DMS79 (cell line): ENCODE data around the gene TMEM107.

Source experiments
- DNase-seq: peaks from one replicate; lab custom pipeline; 2025; lab: John Stamatoyannopoulos, UW

The TMEM107 gene

DNA sequence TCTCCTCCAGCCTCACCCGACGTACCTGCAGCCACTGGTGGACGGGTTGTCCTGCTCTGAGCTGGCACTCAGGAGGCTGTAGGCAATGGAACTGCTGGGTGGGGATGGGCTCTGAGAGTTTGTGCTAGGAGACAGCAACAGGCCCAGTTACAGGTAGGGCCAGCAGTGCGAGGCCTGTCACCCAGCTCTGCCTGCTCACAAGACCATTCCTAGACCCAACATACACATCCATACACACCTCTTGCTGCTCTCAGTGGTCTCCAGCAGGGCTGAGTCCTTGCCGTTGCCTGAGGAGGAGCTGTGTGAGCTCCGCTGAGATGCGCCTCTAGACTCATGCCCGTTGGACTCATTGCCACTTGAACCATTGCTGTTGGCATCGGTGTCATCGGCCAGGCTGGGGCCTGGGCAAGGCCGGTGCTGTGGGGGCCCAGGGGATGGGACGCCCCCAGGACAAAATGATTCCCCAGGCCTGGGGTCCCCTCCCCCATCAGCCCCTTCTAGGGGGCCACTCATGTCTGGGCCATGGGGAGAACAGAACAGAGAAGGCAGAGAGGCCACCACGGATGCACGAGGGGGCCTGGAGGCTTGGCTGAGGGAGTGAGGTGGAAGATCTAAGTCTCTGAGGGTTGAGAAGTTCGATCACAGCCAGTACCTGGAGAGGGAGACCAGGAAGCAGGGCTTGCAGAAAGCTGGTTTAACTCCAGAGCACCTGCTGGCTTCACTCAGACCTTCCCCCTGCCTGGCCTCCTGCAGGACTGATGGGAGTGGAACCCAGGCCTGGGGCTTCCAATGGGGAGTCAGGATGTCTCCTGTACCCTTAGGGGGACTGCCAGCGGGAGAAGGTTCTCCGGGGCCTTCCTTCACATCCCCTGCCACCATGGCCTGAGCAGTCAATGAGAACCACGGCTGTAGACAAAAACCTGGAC is 25.7 kb downstream of the TMEM107 start:
- no peak for DNase-seq

DNA sequence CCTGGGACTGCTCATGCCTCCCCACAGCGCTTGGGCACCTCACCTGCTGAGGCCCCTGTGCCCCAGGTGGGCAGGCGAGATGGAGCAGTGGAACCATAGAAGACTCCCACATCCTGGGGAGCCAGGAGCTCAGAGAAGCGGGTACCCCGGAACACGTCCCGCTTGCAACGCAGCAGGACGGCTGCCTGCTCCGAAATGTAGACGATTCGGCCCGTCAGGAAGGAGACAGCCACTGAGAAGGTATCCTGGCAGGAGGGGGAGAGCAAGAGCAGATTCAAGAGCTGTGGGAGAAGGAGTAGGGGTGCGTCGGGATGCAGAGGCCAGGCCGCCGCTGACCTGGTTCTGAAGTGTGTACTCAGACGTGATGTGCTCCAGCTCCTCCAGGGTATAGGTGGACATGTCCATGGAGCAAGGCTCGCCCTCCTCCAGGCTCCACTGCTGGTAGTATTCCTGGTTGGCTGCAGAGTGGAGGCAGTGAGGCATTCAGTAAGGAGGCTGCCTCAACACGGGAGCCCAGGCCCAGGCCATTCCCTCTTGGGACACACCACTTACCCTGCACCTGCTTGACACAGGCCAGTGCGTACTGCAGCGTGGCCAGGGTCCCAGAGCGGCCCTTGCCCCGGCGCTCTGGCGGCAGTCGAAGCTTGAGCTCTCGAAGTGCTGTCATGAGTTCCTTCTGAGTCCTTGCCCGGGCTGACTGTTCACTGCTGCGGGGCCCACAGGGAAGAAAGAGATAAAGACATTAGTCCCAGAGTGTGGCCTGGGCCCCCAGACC is 26.6 kb downstream of the TMEM107 start:
- no peak for DNase-seq

DNA sequence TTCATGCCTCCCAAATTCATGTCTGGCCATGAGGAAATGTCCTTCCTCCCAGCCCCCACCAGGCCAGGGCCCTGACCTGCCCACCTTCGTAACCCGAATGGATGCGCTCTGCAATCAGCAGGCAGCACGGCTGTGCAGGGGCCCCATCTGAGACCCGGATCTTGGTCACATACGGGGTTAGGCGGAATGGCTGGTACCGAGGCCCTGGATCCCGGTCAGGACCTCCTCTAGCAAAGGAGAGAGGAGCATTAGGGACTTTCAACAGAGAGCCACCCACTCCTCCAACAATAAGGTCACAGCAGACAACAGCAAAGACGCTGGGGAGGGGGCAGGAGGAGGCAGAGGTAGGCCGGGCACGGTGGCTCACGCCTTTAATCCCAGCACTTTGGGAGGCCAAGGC is 27.6 kb downstream of the TMEM107 start:
- DNase-seq: no peak

DNA sequence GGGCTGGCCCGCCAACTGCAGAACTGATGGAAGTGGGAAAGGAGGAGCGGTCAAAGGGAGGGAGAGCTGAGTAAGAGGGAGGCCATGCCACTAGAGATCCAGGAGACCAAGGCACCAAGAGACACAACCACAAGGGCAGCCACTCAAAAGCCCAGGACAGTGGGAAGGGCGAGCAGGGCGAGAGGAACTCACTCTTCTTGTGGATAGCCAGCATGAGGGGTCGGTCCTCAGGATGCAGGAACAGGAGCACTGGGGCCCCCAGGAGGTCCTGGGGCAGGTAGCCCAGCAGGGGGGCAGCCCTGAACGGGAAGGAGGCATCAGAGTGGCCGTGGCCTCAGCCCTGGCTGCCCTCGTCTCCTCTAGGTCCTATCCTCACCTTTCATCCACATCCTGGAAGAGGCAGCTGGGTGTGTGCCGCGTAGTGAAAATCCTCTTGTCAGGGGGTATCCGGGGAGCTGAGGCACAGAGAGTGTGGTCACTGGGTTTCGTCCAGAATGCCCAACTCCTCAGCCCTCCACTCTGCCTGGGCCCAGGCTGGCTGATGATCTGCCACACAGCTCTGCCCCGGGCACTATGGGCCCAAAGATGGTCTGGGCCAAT is 28.3 kb downstream of the TMEM107 start:
- DNase-seq: no peak

DNA sequence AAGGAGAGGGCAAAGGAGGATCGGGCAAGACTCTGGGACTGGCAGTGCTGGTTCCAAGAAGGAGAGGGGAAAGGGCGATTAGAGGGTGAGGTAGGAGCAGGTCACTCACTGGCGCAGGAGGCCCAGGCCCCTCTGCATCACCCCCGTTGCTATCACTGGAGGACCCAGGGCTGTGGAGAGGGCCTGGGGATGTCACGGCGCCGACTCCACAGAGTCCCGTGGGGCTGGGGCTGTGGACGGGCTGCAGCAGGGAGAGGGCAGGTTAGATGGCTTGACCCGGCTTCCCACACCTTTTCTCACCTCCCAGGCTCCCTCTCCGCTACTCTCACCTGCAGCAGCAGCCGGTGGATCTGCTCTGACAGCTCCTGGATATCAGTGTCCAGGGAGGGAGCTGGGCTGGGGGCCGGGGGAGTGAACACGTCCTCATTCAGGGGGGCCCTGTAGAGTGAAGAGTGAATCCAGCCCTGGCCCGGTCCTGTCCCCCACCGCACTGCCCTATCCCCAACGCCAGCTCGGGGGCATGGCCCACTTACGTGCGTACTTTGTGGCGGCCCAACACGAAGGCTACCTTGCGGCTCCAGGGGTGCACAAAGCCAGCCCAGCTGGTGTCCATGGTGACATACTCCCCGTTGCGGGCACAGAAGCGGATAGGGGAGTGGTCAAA is 28.9 kb downstream of the TMEM107 start:
- DNase-seq: no peak

DNA sequence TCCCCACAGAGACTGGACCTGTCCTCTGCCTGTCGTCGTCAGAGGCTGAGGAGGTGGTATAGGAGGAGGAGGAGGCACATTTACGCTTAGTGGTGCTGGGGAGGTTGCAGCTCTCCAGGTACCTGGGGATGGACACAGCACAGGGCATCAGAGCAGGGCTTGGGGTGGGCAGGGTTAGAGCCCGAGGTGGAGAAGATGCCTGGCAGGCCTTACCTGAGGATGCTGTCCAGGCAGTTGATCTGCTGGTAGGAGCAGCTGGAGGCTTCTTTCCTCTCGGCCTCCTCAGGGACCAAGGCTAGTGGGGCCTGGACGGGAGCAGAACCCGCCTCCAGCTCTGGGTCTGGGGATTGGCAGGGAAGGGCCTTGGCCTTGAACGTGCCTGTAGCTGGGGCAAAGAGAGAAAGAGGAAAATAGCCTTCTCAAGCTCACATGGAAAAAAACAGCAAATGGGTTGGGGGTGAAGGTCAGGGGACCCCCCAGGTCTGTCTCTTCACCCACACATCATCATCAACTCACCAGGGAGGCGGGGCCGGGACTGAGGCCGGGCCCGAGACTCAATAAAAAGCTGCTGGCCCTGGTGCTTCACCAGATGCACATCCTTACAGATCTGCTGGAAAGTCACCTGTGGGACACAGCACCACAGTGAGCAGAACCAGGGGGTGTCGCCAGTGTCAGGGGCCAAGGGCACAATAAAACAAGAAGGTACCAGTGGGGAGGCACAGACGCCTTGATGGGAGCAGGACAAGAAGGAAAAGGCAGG is 29.6 kb downstream of the TMEM107 start:
- no peak for DNase-seq

DNA sequence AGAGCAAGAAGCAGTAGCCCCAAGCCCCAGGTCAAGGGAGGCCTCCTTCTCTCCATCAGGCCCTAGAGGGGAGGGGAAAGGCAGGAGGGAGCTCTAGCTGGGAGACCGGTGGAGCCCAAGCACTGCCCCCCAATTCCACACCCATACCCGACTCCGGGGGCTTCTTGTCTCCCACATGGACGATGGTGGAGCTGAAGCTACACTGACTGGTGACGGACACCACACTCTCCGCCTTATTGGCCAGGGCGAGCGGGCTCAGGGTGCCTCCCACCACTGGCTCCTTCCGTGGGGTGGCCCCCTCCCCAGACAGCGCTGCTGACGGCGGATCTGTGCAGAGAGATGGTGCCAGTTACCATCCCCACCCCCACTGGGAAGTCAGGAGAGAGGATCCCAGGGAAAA is 30.4 kb downstream of the TMEM107 start:
- DNase-seq: no peak

DNA sequence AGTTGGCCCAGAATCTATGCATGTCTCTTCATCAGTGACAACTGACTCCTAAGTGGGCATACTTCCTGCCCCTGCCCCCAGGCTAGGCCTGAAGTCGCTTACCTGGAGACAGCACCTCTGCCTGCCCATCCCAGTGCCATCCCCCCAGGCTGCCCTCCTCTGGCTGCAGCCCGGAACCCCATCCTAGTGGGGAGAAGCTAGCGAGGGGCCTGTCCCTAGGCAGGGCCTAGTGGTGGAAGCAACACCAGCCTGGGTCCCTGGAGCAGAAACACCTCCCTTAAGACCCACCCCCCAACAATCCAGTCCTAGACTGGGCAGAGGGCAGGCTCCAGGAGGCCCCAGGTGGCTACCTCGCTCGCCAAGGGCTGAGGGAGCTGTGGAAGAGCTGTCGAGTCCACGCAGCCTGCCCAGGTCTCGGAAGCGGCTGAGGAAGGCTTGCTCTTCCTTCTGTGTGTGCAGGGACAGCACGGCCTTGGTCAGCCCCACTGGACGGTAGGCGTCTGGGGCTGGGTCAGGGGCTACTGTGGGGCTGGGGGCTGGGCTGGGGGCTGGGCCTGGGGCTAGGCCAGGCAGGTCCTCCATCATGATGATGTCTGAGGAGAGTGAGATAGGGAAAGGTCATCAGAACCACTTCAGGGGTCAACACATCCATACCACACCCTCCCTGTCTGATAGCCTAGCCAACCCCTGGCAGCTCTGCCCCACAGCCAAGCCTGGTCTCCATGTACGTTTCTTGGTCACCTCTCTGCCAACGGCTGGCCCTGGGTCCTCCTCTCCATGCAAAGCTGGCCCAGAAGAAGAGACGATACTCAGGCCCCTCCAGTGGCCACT is 31.6 kb downstream of the TMEM107 start:
- no peak for DNase-seq

DNA sequence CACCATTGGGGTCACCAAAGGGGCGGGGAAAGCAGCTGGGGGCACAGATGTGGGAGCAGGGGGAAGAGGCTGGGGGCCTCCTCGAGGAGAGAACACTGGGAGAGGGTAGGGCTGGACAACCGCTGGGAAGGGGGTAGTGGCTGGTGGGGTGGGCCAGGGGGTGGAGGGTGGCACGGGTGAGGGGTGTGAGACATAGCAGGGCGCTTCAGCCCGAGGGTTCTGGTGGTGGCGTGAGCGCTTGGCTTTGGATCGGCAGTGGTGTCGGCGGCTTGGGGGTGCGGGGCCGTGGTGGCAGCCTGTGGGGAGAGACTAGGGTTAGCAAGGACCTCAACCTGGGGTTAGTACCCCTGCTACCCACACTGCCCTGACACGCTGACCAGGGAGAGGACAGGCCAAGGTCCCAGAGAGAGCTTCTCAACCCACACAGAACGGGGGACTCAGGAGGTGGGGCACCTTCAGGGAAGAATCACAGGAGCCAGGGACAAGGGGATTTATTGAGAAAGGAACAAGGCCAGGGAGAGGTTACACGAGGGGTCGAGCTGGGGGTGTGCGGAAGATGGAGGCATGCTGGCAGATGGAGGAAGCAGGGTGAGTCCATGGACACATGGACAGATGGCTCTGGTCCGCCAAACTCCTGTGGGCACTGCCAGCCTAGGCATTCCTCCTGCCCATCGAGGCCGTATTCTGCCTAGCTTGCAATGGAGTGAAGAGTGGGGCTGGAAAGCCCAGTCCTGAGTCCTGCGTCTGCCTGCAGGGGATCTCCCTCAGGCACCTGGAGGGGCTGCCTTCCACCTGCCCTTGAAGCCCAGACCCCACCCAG is 32.4 kb downstream of the TMEM107 start:
- DNase-seq: no peak

DNA sequence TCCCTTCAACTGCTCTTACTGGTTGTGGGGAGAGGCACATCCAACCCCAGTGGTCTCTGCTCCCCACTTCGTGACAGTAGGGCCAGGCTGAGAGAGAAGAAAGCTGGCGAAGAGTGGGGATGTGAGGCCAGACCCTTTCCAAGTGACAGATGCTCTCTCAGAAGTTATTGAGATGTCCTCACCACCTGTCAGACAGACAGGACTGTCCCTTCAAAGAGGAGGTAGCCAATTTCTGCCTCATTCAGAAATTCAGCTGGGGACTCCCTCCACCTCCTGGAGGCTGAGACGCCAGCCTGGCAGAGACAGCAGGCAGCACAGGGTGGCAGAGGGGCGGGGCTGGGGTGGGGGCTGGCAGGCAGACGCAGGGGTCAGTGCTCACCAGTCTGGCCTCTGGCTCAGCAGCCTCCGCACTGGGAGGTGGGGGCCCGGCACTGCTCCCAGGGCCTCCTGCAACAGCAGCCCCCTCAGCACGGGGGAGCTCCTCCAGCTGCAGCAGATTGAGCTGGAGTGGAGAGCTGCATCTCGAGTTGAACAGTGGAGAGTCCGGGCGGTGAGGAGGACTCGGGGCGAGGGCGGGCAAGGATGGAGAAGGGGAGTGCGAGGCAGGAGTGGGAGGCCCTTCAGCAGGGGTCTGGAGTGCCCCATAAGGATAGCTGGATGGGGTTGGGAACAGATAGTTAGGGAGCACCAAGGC is 33.1 kb downstream of the TMEM107 start:
- DNase-seq: no peak

DNA sequence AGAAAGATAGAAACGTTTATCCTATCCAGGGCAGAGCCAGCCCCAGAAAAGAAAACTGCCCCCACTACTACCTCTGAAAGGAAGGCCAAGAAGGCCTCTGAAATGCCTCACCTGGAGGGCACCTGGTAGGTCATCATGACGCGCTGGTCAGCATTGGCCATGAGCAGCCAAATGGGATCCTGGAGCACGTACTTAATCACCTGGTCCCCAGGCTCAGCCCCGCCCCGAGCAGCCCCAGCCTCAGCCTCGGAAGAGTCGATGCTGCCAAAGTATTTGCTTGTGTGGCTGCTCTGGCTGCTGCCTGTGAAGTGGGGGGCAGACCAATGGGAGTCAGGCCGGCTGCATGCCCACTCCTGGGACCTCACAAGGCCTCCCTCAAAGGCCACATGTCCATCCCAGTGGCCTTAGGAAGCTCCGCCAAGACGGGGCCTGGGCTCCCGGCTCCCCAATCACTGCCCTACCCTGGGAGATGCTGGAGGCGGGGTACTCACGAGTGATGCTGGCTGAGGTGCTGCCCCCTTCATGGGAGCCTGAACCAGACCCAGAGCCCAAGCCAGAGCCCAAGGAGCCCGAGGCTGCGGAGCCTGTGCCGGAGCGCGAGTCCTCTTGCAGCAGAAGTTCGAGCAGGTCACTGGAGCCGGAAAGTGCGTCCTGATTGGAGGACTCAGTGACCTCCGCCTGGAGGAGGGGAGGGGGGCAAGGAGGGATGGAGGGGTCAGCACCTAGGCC is 33.9 kb downstream of the TMEM107 start:
- no peak for DNase-seq

DNA sequence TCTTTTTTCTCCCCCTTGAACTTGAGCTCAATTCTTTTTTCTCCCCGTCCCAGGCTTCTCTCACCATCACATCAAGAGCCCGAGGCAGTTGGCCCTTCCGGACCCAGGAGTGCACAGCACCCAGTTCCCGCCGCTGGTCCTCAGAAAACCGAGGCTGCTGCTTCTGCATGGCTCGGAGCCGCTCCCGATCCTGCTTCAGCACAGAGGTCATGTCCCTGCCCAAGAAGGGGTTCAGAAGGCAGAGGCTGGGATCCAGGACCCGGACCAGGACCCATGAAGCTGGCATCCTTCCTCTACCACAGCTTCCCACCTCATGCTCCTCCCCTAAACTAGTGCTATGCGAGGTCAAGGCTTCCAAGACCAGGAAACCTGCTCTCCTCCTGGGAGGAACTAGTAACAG is 34.4 kb downstream of the TMEM107 start:
- DNase-seq: no peak

DNA sequence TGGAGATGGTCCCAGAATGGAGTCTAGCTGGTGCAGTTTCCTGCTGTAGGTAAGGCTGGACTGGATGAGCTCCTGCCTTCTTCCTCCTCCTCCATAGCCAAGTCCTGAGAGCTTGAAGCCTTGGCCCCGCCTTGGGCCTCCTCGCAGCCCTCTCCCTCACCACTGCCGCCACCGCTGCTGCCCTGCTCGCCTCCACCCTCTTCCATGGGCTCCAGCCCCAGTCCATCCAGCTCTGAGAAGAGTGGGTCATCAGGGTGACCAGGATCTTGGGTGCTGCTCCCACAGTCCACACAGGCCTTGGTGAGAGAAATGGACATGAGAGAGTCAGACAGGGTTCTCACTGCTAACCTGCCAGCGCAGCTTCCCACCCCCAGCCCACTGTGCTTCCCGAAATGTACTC is 35.1 kb downstream of the TMEM107 start:
- DNase-seq: no peak

DNA sequence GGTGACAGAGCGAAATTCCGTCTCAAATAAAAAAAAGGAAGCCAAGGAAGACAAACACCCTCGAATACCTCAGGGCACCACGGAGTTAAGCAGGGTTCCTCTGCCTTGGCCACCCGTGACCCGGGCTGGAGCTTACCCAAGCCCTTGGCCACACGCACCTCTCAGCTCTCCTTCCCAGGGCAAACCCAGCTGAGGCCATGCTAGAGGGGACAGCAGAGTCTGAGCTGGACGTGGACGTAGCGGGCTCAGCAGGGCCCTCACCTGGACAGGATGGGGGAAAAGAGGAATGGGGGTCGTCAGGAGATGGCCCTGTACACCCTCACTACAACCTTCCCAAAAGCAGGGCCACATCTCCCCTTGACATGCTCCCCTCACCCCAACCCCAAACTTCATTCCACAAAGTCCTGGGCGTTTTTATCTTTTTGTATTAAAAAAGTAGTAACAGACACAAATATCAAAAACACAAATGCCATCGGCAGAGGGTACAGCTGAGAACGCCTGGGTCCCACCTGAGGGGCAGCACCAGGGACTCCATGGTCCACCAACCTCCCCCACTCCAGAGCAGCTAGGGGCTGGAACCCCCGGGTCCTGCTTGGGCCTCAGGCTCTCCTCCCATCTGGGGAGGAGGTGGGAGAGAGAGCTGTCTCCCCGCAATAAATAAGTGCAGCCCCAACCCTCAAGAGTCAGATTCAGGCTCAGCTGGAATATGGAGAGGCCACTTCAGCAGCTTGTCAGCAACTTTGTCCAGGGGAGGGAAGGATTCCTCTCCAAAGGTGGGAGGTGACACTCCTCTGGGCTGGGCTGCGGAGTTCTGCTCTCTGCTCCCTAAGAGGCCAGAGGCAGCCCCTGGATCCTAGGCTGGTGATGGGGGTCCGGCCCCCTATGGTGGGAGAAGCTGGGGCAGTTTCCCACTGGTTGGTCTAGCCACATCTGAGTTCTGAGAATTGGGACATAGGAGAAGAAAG is 35.8 kb downstream of the TMEM107 start:
- DNase-seq: no peak

DNA sequence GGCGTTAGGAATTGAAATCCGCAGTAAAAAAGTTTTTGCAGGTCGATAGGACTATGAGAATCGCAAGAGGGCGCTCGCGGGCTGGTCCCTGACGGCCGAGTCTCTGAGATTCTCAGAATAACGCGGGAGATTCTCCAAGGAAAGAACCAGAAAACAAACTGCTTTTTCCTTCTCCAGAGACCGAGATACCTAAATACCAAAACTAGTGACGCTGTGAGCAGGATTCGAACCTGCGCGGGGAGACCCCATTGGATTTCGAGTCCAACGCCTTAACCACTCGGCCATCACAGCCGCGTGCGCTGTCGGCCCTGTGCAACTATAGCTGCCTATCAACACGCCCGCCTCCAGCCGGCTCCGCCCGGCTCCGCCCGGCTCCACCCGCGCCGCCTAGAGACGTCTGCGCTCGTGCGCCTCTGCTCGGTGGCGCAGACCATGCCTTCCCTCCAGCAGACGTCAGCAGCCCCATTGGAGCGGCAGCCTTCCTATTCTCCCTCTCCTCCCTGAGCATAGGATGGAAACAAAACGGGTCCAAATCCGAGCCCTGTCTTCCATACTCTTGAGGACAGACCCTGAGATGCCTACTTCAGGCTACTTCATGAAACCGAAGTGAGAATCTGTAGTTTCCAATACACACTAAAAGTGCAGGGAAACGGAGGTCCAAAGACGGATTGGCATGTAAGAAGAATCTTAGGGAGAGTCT is 37.4 kb downstream of the TMEM107 start:
- DNase-seq: peak; percentile 91

DNA sequence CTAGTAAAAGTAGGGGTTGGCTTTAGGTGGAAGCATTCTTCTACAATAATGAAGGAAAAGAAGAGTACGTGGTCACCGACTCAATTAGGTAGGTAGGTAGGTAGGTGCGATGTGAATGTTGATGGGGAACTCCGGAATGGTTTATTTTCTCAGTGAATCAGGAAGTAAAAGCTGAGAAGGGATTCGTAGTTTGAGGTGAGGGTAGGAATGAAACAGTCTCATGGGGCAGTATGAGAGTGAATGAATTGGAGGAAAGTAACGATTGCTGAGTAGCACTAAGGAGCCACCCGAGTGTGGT is 37.9 kb downstream of the TMEM107 start:
- no peak for DNase-seq
